GM19099 (cell line): ENCODE results near the gene LAMA3.

Experiments
- POLR2A ChIP-seq: IDR thresholded peaks from 3 replicates; pipeline ENCODE4 v1.6.1; 2011; ENCODE audit warnings: low read depth; ENCODE audit not compliant: insufficient read length; ENCODE audit errors: extremely low read depth

Gene LAMA3

GRCh38 chr18:23763343-23763742 is 74.1 kb downstream of the LAMA3 start:
- no peak for TF ChIP-seq POLR2A

GRCh38 chr18:23765931-23766330 is 76.7 kb downstream of the LAMA3 start:
- TF ChIP-seq POLR2A: no peak

- TF ChIP-seq POLR2A: no peak
Observed at GRCh38 chr18:23772327-23773024, 83.2 kb downstream of the LAMA3 start.

GRCh38 chr18:23776306-23776705 is 87.1 kb downstream of the LAMA3 start:
- TF ChIP-seq POLR2A: no peak

GRCh38 chr18:23778828-23779227 is 89.6 kb downstream of the LAMA3 start:
- no peak for TF ChIP-seq POLR2A

- TF ChIP-seq POLR2A: no peak
Observed at GRCh38 chr18:23779696-23780303, 90.5 kb downstream of the LAMA3 start.

GRCh38 chr18:23784832-23785245 is 95.6 kb downstream of the LAMA3 start:
- TF ChIP-seq POLR2A: no peak

GRCh38 chr18:23793051-23793450 is 103.8 kb downstream of the LAMA3 start:
- TF ChIP-seq POLR2A: no peak

GRCh38 chr18:23793985-23794867 is 105.0 kb downstream of the LAMA3 start:
- no peak for TF ChIP-seq POLR2A

GRCh38 chr18:23798249-23798648 is 109.0 kb downstream of the LAMA3 start:
- TF ChIP-seq POLR2A: no peak

GRCh38 chr18:23798824-23799223 is 109.6 kb downstream of the LAMA3 start:
- no peak for TF ChIP-seq POLR2A

GRCh38 chr18:23799540-23799939 is 110.3 kb downstream of the LAMA3 start:
- TF ChIP-seq POLR2A: no peak

- TF ChIP-seq POLR2A: no peak
Observed at GRCh38 chr18:23800902-23801301, 111.6 kb downstream of the LAMA3 start.

GRCh38 chr18:23802817-23803216 is 113.6 kb downstream of the LAMA3 start:
- TF ChIP-seq POLR2A: no peak

GRCh38 chr18:23803755-23804154 is 114.5 kb downstream of the LAMA3 start:
- TF ChIP-seq POLR2A: no peak

- TF ChIP-seq POLR2A: no peak
Observed at GRCh38 chr18:23805898-23806297, 116.6 kb downstream of the LAMA3 start.
